Measurements from ENCODE around the gene BTRC.
A peak's percentile ranks its signal among the peaks of the same experiment; 100 is the strongest.

The BTRC gene

DNA sequence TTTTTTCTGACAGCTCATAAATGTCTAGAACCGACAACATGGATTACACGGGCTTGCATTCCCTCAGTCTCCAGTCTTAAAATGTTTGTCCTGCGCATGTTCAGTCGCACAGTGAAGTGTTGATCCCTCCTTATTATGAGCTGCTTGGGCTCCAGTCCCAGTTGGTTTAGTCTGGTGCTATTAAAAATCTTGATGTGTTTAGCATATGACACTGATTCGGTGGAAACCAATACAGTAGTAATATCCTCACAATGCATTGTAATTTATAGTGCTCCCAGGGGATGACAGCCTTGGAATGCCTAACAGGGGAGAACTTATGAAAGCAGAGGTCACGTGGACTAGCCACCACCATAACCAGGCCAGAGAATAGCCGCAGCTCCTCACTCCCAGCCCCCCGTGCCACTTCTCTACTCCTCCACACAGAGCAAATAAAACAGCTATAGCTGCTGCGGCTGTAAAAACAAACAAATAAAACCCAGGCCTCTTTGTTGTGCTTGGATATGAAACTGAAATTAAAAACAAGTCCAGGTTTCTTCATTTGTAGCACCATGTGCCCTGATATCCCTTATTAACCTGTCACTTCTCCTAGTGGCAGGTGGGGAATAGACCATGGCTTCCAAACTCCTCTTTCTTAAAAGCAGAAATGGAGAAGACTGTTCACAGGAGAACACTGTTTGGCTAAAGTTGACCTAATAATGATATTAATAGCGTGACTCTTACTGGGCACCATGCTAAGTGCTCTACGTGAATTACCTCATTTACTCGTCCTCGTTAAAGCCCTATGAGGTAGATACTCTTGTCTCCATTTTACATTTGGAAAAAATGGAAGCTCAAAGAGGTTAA is 241.8 kb downstream of the BTRC start:
- DNase-seq, result no peak

GRCh38 chr10:101597091-101597900 is 243.3 kb downstream of the BTRC start:
- no peak for DNase-seq

DNA sequence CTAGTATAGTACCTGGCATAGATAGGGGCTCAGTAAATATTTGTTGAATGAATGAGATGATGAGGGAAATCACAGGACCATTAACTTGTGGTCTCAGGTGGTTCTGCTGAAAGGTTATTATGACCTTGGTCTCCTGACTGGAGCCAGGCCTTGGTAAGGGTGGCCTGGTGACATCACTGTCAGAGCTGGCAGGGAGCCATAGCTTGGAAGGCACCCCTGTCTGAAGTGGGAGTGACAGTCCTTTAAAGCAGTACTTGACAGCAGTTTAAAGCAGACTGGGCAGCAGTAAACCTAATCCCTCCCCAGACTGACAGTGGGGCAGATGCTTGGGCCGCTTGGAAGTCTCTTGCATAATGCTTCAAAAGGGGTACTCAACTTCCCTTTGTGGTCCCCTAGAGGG is 247.6 kb downstream of the BTRC start:
- DNase-seq, result no peak

DNA sequence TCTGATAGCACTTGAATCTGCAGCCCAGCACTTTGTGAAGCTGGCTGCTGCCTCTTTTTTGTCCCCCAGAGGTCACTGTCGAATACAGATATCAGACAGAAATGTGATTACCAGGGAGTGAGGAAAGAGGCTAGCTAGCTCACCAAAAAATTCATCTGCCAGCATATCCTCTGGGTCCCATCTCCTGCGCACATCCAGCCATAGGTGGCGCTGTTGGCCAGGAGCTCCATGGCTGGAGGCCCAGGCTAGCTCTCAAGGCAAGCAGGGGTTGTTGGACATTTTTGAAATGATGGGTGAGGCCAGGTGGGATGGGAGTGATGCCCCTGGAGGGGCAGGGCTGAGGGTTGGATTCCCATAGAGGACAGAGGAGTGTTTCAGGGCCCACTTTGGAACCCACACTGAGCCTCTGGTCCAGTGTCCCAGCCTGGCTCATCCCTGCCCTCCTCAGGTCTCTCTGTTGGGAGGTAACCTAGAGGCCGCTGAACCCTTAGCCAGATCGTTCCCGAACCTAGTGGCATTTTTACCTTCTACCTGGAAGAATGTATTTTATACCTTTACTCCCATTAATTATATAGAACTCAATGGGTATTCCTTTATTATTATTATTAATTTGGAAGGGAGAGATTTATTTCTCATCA is 248.9 kb downstream of the BTRC start:
- peak in 1 of 2 experiments; percentile 9 for DNase-seq
